Hepatocyte (in vitro differentiated cells): ENCODE results near the gene PLAAT3.

ENCODE experiments used
- EZH2 ChIP-seq: fragments of 200-600 bp; sonication (generic); IDR thresholded peaks from 2 replicates; pipeline ENCODE4 v1.6.1; 2016; ENCODE audit warnings: antibody characterized with exemption, mild to moderate bottlenecking, borderline replicate concordance
- EZH2phosphoT487 ChIP-seq: fragments of 200-600 bp; sonication (generic); IDR thresholded peaks from one replicate; pipeline ENCODE4 v1.6.1; 2018; ENCODE audit warnings: antibody characterized with exemption, mild to moderate bottlenecking, low read depth, moderate library complexity; ENCODE audit not compliant: unreplicated experiment, severe bottlenecking
- TF ChIP-seq, protein P1 (sequence below): fragments of 200-600 bp; sonication (generic); IDR thresholded peaks from 2 replicates; pipeline ENCODE4 v1.5.1; 2016; ENCODE audit warnings: antibody characterized with exemption, mild to moderate bottlenecking; ENCODE audit not compliant: poor library complexity

DNA sequence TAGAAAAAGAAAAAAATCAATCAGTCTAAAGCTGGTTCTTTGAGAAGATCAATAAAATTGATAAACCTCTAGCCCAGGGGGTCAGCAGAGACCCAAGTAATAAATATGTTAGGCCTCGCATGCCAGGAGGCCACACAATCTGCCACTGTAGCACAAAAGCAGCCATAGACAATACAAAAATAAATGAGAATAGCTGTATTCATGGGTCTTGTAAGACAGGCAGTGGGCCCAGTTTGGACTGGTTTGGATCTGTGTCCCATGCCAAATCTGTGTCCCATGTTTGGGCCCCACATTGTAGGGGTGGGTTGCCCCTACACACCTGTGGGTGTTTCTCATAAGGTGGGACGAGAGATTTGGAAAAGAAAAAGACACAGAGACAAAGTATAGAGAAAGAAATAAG, 84.2 kb downstream of the PLAAT3 start:
- no peak for TF ChIP-seq EZH2
- TF ChIP-seq, protein P1, sequence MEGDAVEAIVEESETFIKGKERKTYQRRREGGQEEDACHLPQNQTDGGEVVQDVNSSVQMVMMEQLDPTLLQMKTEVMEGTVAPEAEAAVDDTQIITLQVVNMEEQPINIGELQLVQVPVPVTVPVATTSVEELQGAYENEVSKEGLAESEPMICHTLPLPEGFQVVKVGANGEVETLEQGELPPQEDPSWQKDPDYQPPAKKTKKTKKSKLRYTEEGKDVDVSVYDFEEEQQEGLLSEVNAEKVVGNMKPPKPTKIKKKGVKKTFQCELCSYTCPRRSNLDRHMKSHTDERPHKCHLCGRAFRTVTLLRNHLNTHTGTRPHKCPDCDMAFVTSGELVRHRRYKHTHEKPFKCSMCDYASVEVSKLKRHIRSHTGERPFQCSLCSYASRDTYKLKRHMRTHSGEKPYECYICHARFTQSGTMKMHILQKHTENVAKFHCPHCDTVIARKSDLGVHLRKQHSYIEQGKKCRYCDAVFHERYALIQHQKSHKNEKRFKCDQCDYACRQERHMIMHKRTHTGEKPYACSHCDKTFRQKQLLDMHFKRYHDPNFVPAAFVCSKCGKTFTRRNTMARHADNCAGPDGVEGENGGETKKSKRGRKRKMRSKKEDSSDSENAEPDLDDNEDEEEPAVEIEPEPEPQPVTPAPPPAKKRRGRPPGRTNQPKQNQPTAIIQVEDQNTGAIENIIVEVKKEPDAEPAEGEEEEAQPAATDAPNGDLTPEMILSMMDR, result no peak
- TF ChIP-seq EZH2phosphoT487, result no peak
